Stromal cell of bone marrow (primary cell): ENCODE measurements around the gene FKBP1A.
"Not testable (repeated sequence)": the region's sequence is repeated elsewhere in the genome, so short reads cannot be mapped to it uniquely, and the experiment has no call there.

ENCODE experiments used
- DNase-seq: peaks from one replicate; pipeline ENCODE4 v3.0.0-alpha.2; 2012; ENCODE audit warnings: low read depth

FKBP1A gene

GRCh38 chr20:1362484-1362883 is 30.4 kb downstream of the FKBP1A start:
- no peak for DNase-seq

GRCh38 chr20:1360094-1360846 is 32.6 kb downstream of the FKBP1A start:
- no peak for DNase-seq

GRCh38 chr20:1357921-1358671 is 34.8 kb downstream of the FKBP1A start:
- DNase-seq = no peak

DNA sequence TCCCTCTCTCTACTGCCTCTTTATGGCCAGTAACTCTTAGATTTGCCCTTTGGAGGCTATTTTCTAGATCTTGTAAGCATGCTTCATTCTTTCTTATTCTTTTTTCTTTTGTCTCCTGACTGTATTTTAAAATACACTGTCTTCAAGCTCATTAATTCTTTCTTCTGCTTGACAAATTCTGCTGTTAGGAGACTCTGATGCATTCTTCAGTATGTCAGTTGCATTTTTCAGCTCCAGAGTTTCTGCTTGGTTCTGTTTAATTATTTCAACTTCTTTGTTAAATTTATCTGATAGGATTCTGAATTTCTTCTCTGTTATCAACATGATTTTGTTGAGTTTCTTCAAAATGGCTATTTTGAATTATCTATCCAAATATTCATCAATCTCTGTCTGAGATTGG is 38.9 kb downstream of the FKBP1A start:
- no peak for DNase-seq

- DNase-seq = no peak
These were observed 46.4 kb downstream of the FKBP1A start for GRCh38 chr20:1346315-1346969.

- no peak for DNase-seq
These were observed 47.1 kb downstream of the FKBP1A start for GRCh38 chr20:1345756-1346093.

- DNase-seq = no peak
These were observed 47.7 kb downstream of the FKBP1A start for GRCh38 chr20:1345030-1345755.

DNA sequence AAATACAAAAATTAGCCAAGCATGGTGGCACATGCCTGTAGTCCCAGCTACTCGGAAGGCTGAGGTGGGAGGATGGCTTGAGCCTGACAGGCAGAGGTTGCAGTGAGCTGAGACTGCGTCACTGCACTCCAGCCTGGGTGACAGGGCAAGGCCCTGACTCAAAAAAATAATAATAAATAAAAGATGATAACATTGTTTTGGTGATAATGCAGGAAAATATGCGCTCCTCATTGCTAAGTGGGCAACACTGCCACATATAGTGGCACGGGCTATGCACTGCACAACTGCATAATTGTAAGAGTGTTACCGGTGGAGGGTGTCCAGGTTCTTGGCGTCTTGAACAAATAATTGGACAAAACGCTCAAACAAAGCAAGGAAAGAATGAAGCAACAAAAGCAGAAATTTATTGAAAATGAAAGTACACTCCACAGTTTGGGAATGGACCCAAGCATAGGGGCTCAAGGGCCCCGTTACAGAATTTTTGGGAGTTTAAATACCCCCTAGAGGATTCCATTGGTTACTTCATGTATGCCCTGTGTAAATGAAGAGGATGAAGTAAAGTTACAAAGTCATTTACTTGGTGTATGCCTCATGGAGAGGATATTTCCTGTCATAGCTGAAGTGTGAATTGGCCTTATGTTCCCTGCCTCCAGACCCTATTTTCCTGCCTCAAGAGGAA is 49.3 kb downstream of the FKBP1A start:
- DNase-seq = not testable (repeated sequence)

DNA sequence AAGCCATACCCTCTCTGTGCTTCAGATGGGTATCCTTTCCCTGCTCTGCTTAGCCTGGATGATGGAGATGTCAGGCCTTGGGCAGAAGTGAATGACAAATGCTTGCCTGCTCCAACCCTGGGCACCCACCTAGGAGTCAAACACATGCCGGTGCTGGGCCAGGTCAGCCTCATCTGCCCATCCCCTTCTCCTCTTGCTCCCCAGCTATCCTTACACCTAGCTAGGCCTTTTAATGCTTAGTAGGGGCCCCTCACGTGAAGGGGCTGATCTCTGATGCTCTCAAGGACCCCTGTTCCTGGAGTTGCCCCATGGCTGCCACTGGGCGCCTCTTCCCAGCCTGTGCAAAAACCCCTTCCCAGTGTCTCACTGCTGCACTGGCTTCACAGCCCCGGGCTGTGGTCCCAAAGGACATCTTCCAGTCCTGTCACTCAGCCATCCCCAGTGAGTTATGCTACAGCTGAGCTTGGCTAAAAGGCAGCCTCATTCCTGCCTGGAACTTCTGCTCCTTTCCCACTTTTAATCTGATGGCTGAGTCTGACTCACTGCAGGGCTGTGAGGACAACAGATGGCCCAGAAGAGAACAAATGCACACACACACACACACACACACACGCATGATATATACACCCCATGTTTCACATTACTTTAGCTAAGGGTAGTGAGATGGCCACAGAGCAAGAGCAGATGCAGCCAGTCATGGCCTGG is 51.1 kb downstream of the FKBP1A start:
- DNase-seq = no peak

DNA sequence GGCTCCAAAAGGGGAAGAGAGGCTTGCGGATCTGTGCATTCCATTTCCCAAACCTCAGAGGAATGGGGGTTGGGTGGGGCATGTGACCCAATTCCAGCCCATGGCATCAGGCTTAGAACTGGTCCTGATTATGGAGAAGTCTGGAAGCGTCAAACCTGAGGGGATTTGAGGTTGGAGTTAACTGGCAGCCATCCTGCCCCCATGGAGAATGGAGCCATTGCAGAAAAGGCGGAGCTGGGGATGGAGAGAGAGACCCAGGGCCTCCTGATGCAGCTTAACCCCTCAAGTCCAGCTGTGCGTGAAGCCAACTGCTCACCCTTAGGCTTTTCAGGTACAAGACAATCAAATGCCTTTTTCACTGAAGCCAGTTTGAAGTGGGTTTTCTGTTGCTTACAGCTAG is 54.1 kb downstream of the FKBP1A start:
- DNase-seq = no peak

- DNase-seq = no peak
These were observed 54.8 kb downstream of the FKBP1A start for GRCh38 chr20:1338096-1338495.

DNA sequence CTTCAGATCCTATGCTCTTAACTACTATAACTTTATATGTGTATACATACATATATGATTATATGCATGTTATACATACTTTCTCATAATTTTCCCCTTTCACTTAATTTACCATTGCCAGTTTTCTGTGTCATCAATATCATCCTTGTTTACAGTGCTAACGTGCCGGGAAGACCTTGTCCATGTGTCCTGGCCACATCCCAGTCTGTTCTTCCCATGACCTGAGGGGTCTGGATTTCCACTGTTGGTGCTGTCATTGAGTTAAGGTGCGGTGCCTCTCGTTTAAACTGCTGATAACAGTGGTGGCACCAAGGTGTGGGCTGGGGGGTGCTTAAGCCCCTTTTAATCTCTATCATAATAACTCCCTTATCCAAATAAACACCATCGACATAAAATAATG is 55.4 kb downstream of the FKBP1A start:
- DNase-seq = no peak

GRCh38 chr20:1336699-1337367 is 56.0 kb downstream of the FKBP1A start:
- no peak for DNase-seq

DNA sequence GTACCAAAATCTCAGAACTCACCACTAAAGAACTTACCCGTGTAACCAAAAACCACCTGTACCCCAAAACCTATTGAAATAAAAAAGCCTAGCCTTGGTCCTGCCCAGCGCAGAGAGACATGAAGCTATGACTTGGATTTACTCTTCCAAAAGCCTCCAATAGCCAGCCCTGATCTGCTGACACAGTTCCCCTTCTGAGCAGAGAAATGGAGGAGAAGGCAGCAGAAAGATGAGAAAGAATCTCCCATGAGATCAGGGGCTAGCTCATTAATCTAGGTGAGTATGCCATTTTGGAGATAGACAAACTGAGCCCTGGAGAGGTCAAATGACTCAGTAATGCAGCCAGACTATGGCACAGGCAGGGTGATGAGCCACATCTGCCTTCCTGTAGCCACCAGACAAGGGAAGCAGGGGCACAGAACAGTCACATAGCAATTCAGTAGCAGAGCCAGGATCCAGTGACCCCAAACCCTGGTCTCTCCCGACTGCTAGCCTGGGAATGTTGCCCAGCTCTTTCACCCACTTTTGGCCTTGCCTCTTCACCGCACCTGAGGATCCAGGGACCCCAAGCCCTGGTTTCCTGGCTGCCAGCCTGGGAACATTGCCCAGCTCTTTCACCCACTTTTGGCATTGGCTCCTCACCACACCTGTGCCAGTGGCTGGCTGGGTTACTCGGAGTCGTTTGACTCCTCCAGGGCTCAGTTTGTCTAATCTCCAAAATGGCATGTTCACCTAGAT is 56.7 kb downstream of the FKBP1A start:
- no peak for DNase-seq

- no peak for DNase-seq
These were observed 58.1 kb downstream of the FKBP1A start for GRCh38 chr20:1334761-1335160.

DNA sequence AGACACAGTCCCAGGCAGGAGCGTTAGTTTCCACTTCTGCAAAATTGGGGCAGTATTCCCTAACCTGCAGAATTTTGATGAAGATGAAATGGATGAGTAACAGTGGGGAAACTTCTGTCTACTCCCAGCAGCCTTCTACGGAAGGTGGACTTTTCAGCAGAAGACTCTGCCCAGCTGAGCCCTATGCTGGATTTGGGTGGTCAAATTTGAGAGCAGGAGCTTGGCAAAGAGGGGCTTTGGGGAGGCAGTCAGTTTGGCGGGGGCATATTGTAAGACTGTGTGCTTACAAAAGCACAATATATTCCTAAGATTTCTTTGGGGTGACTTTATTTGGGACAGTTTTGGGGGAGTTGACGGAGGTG is 58.5 kb downstream of the FKBP1A start:
- no peak for DNase-seq

- no peak for DNase-seq
These were observed 59.1 kb downstream of the FKBP1A start for GRCh38 chr20:1333462-1334369.

GRCh38 chr20:1332749-1333300 is 60.0 kb downstream of the FKBP1A start:
- DNase-seq = no peak
